ENCODE results near the gene PRICKLE2.

The PRICKLE2 gene

GRCh38 chr3:64268926-64269325 is 43.7 kb upstream of the PRICKLE2 start:
- H3K4me2 ChIP-seq (ENCODE audit: low read length) = no peak overlapping the region
- no peaks in the 10 kb centered on the region for H3K36me3 ChIP-seq (ENCODE audit: control insufficient read depth, low read length)
- H3F3A ChIP-seq (ENCODE audit: control insufficient read depth, insufficient read depth) = no peaks in the 10 kb centered on the region
- no peaks in the 10 kb centered on the region for H3K9me2 ChIP-seq (replicated peaks; ENCODE audit: control insufficient read depth, low read length)
- H3K27me3 ChIP-seq (ENCODE audit: control insufficient read depth, low read length) = no peaks in the 10 kb centered on the region
- no peaks in the 10 kb centered on the region for H3K4me1 ChIP-seq (ENCODE audit: control insufficient read depth, low read length)
- TF ChIP-seq EZH2phosphoT487 (IDR thresholded peaks at IDR 0.05; ENCODE audit: borderline replicate concordance, low read length) (no peak), CTCF (IDR thresholded peaks at IDR 0.05; ENCODE audit: low read depth, low read length, poor library complexity, severe bottlenecking) (no peak)
- no peaks in the 10 kb centered on the region for H3K9me3 ChIP-seq (ENCODE audit: control insufficient read depth, insufficient read depth, low read length)
- no peak overlapping the region for H3K4me3 ChIP-seq (ENCODE audit: low read length)
- no peaks in the 10 kb centered on the region for H3K79me2 ChIP-seq (ENCODE audit: control insufficient read depth, low read length)
- no peak overlapping the region for H3K27ac ChIP-seq (ENCODE audit: low read depth, low read length)
- no peaks in the 10 kb centered on the region for H4K20me1 ChIP-seq (ENCODE audit: control insufficient read depth, insufficient read depth, low read depth, low read length)

DNA sequence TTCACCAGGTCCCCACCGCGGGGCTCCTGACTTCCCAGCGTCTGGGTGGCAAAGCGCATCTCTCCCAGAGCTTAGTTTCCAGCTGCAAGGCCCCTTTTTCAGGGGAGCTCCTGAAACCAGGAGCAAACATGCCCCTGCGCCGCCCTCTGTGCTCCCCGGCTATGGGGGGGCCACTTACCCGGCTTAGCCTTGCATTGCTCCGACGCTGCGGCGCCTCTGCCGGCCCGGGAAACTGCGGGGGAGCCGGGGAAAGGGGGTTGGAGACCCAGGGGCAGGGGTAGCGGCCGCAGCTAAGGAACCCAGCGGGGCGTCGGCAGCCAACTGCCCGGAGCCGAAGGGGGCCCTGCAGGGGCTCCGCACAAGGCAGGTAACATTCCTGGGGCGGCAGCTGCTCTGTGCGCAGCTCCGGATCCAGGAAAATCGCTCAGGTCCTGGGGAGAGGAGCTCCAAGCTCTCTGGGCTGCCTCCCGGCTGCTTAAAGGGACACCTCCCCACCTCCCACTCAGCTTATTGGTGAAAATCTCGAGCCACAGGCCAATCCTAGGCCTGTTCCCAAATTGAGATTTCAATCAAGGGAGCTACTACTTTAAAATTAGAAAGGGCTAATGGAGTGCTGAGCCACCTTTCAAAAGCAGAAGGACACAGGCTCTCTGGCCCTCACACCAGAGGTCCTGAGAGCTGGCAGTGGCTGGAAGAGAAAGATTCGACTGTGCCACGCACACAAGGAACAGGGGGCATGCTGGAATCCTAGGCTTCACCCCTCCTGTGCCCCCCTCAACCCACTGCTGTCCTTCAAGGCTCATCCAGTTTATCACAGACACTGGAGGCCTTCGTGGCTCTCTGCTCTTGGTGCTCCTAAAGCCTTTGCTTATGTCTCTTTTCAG is 42.7 kb upstream of the PRICKLE2 start:
- Histone ChIP-seq H3K4me1 (ENCODE audit: control insufficient read depth, low read length) (no peaks in the 10 kb centered on the region), H4K20me1 (ENCODE audit: control insufficient read depth, insufficient read depth, low read depth, low read length) (no peaks in the 10 kb centered on the region), H3K4me3 (ENCODE audit: low read length) (no peak overlapping the region), H3K4me2 (ENCODE audit: low read length) (no peak overlapping the region), H3K27me3 (ENCODE audit: control insufficient read depth, low read length) (no peaks in the 10 kb centered on the region), H3K9me3 (ENCODE audit: control insufficient read depth, insufficient read depth, low read length) (no peaks in the 10 kb centered on the region), H3K79me2 (ENCODE audit: control insufficient read depth, low read length) (no peaks in the 10 kb centered on the region), H3K36me3 (ENCODE audit: control insufficient read depth, low read length) (no peaks in the 10 kb centered on the region), H3K27ac (ENCODE audit: low read depth, low read length) (no peak overlapping the region), H3K9me2 (replicated peaks; ENCODE audit: control insufficient read depth, low read length) (no peaks in the 10 kb centered on the region), H3F3A (ENCODE audit: control insufficient read depth, insufficient read depth) (no peaks in the 10 kb centered on the region)
- TF ChIP-seq EZH2phosphoT487 (IDR thresholded peaks at IDR 0.05; ENCODE audit: borderline replicate concordance, low read length) = no peak
- TF ChIP-seq CTCF (IDR thresholded peaks at IDR 0.05; ENCODE audit: low read depth, low read length, poor library complexity, severe bottlenecking) = no peak

GRCh38 chr3:64266983-64267382 is 41.7 kb upstream of the PRICKLE2 start:
- Histone ChIP-seq H4K20me1 (ENCODE audit: control insufficient read depth, insufficient read depth, low read depth, low read length) (no peaks in the 10 kb centered on the region), H3K9me3 (ENCODE audit: control insufficient read depth, insufficient read depth, low read length) (no peaks in the 10 kb centered on the region), H3K9me2 (replicated peaks; ENCODE audit: control insufficient read depth, low read length) (no peaks in the 10 kb centered on the region), H3K4me3 (ENCODE audit: low read length) (no peak overlapping the region), H3K4me1 (ENCODE audit: control insufficient read depth, low read length) (no peaks in the 10 kb centered on the region), H3K36me3 (ENCODE audit: control insufficient read depth, low read length) (no peaks in the 10 kb centered on the region), H3K4me2 (ENCODE audit: low read length) (no peak overlapping the region), H3K79me2 (ENCODE audit: control insufficient read depth, low read length) (no peaks in the 10 kb centered on the region), H3K27me3 (ENCODE audit: control insufficient read depth, low read length) (no peaks in the 10 kb centered on the region), H3K27ac (ENCODE audit: low read depth, low read length) (no peak overlapping the region), H3F3A (ENCODE audit: control insufficient read depth, insufficient read depth) (no peaks in the 10 kb centered on the region)
- TF ChIP-seq CTCF (IDR thresholded peaks at IDR 0.05; ENCODE audit: low read depth, low read length, poor library complexity, severe bottlenecking) (no peak), EZH2phosphoT487 (IDR thresholded peaks at IDR 0.05; ENCODE audit: borderline replicate concordance, low read length) (no peak)

All from DOHH2 (cell line).